Prostate gland (tissue), 2 donors: ENCODE measurements around the gene ZNF593OS.

Experiments
- POLR2A ChIP-seq: fragments of 450-650 bp; IDR thresholded peaks from one replicate; pipeline ENCODE4 v1.6.1; 2016; ENCODE audit warnings: antibody characterized with exemption, mild to moderate bottlenecking
- TF ChIP-seq, protein P1 (sequence below), 4 experiments: fragments of 200-600 bp in 2 of 4; fragments of 450-650 bp in 2 of 4; sonication (generic) in 2 of 4; IDR thresholded peaks; 1 replicate in 3 of 4; 2 replicates in 1 of 4; pipeline ENCODE4 v1.5.1; 2016 to 2019; ENCODE audit warnings: antibody characterized with exemption in 4 of 4, mild to moderate bottlenecking in 2 of 4, moderate library complexity in 2 of 4

DNA sequence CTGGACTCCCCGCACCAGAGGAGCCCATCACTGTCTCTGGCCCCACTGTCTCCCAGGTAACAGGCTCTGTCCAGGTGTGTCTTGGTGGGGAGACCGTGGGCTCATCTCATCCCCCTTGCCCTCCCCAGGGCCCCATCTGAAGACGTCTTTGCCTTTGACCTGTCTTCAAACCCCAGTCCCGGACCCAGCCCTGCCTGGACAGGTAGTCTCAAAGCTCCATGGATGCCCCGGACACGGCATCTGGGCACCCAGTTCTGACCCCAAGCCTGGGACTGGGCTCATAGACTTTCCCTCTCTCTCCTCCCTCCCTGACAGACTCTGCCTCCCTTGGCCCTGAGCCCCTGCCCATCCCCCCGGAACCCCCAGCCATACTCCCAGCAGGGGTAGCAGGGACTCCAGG is 12.5 kb upstream of the ZNF593OS start:
- TF ChIP-seq, protein P1, sequence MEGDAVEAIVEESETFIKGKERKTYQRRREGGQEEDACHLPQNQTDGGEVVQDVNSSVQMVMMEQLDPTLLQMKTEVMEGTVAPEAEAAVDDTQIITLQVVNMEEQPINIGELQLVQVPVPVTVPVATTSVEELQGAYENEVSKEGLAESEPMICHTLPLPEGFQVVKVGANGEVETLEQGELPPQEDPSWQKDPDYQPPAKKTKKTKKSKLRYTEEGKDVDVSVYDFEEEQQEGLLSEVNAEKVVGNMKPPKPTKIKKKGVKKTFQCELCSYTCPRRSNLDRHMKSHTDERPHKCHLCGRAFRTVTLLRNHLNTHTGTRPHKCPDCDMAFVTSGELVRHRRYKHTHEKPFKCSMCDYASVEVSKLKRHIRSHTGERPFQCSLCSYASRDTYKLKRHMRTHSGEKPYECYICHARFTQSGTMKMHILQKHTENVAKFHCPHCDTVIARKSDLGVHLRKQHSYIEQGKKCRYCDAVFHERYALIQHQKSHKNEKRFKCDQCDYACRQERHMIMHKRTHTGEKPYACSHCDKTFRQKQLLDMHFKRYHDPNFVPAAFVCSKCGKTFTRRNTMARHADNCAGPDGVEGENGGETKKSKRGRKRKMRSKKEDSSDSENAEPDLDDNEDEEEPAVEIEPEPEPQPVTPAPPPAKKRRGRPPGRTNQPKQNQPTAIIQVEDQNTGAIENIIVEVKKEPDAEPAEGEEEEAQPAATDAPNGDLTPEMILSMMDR (IDR thresholded peaks at IDR 0.05): no peak
- no peak for TF ChIP-seq POLR2A
